ENCODE measurements around the gene ADAMTSL3.
"Not testable (repeated sequence)": the region's sequence is repeated elsewhere in the genome, so short reads cannot be mapped to it uniquely, and the experiment has no call there.

The ADAMTSL3 gene

GRCh38 chr15:83964967-83965366 lies 311.0 kb downstream of the ADAMTSL3 start:
- not testable (repeated sequence) for DNase-seq (ENCODE audit: low read depth in 2 of 2)

- no peak for DNase-seq (ENCODE audit: low read depth in 2 of 2)
Measured at GRCh38 chr15:83970295-83970890, 316.5 kb downstream of the ADAMTSL3 start.

- DNase-seq (ENCODE audit: low read depth in 2 of 2): peak; percentile 6 to 10
Measured at GRCh38 chr15:83971992-83972391, 318.1 kb downstream of the ADAMTSL3 start.

- no peak for DNase-seq (ENCODE audit: low read depth in 2 of 2)
Measured at GRCh38 chr15:83973816-83974215, 319.9 kb downstream of the ADAMTSL3 start.

- DNase-seq (ENCODE audit: low read depth in 2 of 2): no peak
Measured at GRCh38 chr15:83977992-83978391, 324.1 kb downstream of the ADAMTSL3 start.

GRCh38 chr15:83978588-83978987 lies 324.7 kb downstream of the ADAMTSL3 start:
- DNase-seq (ENCODE audit: low read depth in 2 of 2): no peak

GRCh38 chr15:83980637-83981036 lies 326.7 kb downstream of the ADAMTSL3 start:
- DNase-seq (ENCODE audit: low read depth in 2 of 2): no peak

- DNase-seq (ENCODE audit: low read depth in 2 of 2): no peak
Measured at GRCh38 chr15:83982748-83983147, 328.8 kb downstream of the ADAMTSL3 start.

- no peak for DNase-seq (ENCODE audit: low read depth in 2 of 2)
Measured at GRCh38 chr15:83983634-83984458, 329.9 kb downstream of the ADAMTSL3 start.

- no peak for DNase-seq (ENCODE audit: low read depth in 2 of 2)
Measured at GRCh38 chr15:83984601-83985000, 330.7 kb downstream of the ADAMTSL3 start.

GRCh38 chr15:83991163-83991562 lies 337.2 kb downstream of the ADAMTSL3 start:
- no peak for DNase-seq (ENCODE audit: low read depth in 2 of 2)

GRCh38 chr15:83992324-83993031 lies 338.6 kb downstream of the ADAMTSL3 start:
- DNase-seq (ENCODE audit: low read depth in 2 of 2): no peak

GRCh38 chr15:83993591-83993990 lies 339.7 kb downstream of the ADAMTSL3 start:
- DNase-seq (ENCODE audit: low read depth in 2 of 2): no peak

- no peak for DNase-seq (ENCODE audit: low read depth in 2 of 2)
Measured at GRCh38 chr15:83998486-83998885, 344.6 kb downstream of the ADAMTSL3 start.

- DNase-seq (ENCODE audit: low read depth in 2 of 2): peak; percentile 57 to 60
Measured at GRCh38 chr15:83999396-84000135, 345.6 kb downstream of the ADAMTSL3 start.

- no peak for DNase-seq (ENCODE audit: low read depth in 2 of 2)
Measured at GRCh38 chr15:84001037-84001436, 347.1 kb downstream of the ADAMTSL3 start.

- DNase-seq (ENCODE audit: low read depth in 2 of 2): no peak
Measured at GRCh38 chr15:84001655-84002054, 347.7 kb downstream of the ADAMTSL3 start.

- DNase-seq (ENCODE audit: low read depth in 2 of 2): no peak
Measured at GRCh38 chr15:84003791-84004503, 350.0 kb downstream of the ADAMTSL3 start.

GRCh38 chr15:84006421-84006820 lies 352.5 kb downstream of the ADAMTSL3 start:
- no peak for DNase-seq (ENCODE audit: low read depth in 2 of 2)

GRCh38 chr15:84009616-84010015 lies 355.7 kb downstream of the ADAMTSL3 start:
- DNase-seq (ENCODE audit: low read depth in 2 of 2): no peak

- no peak for DNase-seq (ENCODE audit: low read depth in 2 of 2)
Measured at GRCh38 chr15:84010246-84010645, 356.3 kb downstream of the ADAMTSL3 start.
